T-helper 2 cell treated with Interferon-gamma antibody and Interleukin-4, amounts not matched to agents 5 μg/mL and 100 μg/mL, for 36 hours (primary cell): ENCODE results near the gene PITPNM3.

Source experiments
- DNase-seq: peaks from one replicate; pipeline ENCODE4 v3.0.0; 2021; ENCODE audit warnings: low spot score
- H3K27ac Mint-ChIP-seq: one replicate; pipeline ENCODE4 v1.8.0; 2021; ENCODE audit warnings: mild to moderate bottlenecking, mixed read lengths
- H3K27me3 Mint-ChIP-seq: one replicate; pipeline ENCODE4 v1.8.0; 2021; ENCODE audit warnings: low read depth, mixed read lengths
- H3K36me3 Mint-ChIP-seq: one replicate; pipeline ENCODE4 v1.8.0; 2021; ENCODE audit warnings: low read depth, mixed read lengths
- H3K4me1 Mint-ChIP-seq: one replicate; pipeline ENCODE4 v1.8.0; 2021; ENCODE audit warnings: low read depth, mixed read lengths
- H3K4me3 Mint-ChIP-seq: one replicate; pipeline ENCODE4 v1.8.0; 2022; ENCODE audit warnings: mild to moderate bottlenecking, moderate library complexity, mixed read lengths
- H3K9me3 Mint-ChIP-seq: one replicate; pipeline ENCODE4 v1.8.0; 2021; ENCODE audit warnings: mixed read lengths

PITPNM3 gene

GRCh38 chr17:6536566-6537065 is 19.7 kb downstream of the PITPNM3 start:
- no peaks in the 10 kb centered on the region for H3K9me3 Mint-ChIP-seq
- no peaks in the 10 kb centered on the region for H3K27me3 Mint-ChIP-seq
- no peak overlapping the region for H3K27ac Mint-ChIP-seq
- no peaks in the 10 kb centered on the region for H3K36me3 Mint-ChIP-seq
- H3K4me3 Mint-ChIP-seq = no peak overlapping the region
- DNase-seq = no peak
- no peaks in the 10 kb centered on the region for H3K4me1 Mint-ChIP-seq

- DNase-seq = no peak
- Mint-ChIP-seq H3K4me3 (no peak overlapping the region), H3K36me3 (no peaks in the 10 kb centered on the region), H3K9me3 (no peaks in the 10 kb centered on the region), H3K4me1 (no peaks in the 10 kb centered on the region), H3K27me3 (no peaks in the 10 kb centered on the region), H3K27ac (no peak overlapping the region)
These were observed 20.3 kb downstream of the PITPNM3 start for GRCh38 chr17:6536053-6536452.

GRCh38 chr17:6534846-6535514 is 21.4 kb downstream of the PITPNM3 start:
- Mint-ChIP-seq H3K27ac (no peak overlapping the region), H3K27me3 (no peaks in the 10 kb centered on the region), H3K4me3 (no peak overlapping the region), H3K36me3 (no peaks in the 10 kb centered on the region), H3K9me3 (no peaks in the 10 kb centered on the region), H3K4me1 (no peaks in the 10 kb centered on the region)
- DNase-seq = no peak

GRCh38 chr17:6532441-6532885 is 23.9 kb downstream of the PITPNM3 start:
- Mint-ChIP-seq H3K27me3 (no peaks in the 10 kb centered on the region), H3K4me1 (no peaks in the 10 kb centered on the region), H3K36me3 (no peaks in the 10 kb centered on the region), H3K27ac (no peak overlapping the region), H3K4me3 (no peak overlapping the region), H3K9me3 (no peaks in the 10 kb centered on the region)
- DNase-seq = no peak

DNA sequence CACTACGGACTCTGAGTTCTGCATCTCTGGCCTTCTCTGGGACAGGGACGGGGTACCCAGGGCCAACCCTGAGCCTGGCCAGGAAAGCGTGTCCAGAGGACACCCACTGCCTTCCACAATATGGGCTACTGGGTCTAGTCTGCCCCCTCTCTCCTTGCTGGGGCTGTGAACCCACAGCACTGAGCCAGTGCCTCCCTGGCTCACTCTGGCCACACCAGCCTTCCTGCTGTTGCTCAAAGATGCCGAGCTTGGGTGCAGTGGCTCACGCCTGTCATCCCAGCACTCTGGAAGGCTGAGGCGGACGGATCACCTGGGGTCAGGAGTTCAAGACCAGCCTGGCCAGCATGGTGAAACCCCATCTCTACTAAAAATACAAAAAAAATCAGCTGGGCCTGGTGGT is 24.8 kb downstream of the PITPNM3 start:
- Mint-ChIP-seq H3K27ac (no peak overlapping the region), H3K4me1 (no peaks in the 10 kb centered on the region), H3K27me3 (no peaks in the 10 kb centered on the region), H3K9me3 (no peaks in the 10 kb centered on the region), H3K36me3 (no peaks in the 10 kb centered on the region), H3K4me3 (no peak overlapping the region)
- no peak for DNase-seq

- Mint-ChIP-seq H3K27ac (no peak overlapping the region), H3K4me1 (no peaks in the 10 kb centered on the region), H3K27me3 (no peaks in the 10 kb centered on the region), H3K9me3 (no peaks in the 10 kb centered on the region), H3K36me3 (no peaks in the 10 kb centered on the region), H3K4me3 (no peak overlapping the region)
- no peak for DNase-seq
These were observed 25.9 kb downstream of the PITPNM3 start for GRCh38 chr17:6530324-6530920.

DNA sequence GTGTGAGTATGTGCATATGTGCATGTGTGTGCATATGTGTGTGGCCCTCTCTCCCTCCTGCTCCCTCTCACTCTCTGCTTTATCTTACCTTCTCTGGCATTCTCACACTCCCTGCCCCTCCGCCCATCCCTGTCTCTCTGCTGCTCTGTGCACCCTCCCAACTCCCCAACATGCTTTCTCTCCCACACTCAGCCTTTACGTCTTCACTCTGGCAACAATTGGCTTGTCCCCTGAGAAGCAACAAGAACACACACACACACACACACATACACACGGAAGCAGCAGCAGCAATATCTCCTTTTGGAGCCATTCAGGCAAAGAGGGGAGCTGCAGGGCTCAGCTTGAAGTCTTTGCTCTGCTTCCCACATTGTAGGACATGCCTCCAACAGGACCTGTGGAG is 27.8 kb downstream of the PITPNM3 start:
- Mint-ChIP-seq H3K27me3 (no peaks in the 10 kb centered on the region), H3K4me1 (no peaks in the 10 kb centered on the region), H3K9me3 (no peaks in the 10 kb centered on the region), H3K36me3 (no peaks in the 10 kb centered on the region), H3K27ac (no peak overlapping the region), H3K4me3 (no peak overlapping the region)
- no peak for DNase-seq

- H3K4me3 Mint-ChIP-seq = no peak overlapping the region
- H3K4me1 Mint-ChIP-seq = no peaks in the 10 kb centered on the region
- H3K27ac Mint-ChIP-seq = no peak overlapping the region
- H3K27me3 Mint-ChIP-seq = no peaks in the 10 kb centered on the region
- no peaks in the 10 kb centered on the region for H3K9me3 Mint-ChIP-seq
- no peaks in the 10 kb centered on the region for H3K36me3 Mint-ChIP-seq
- DNase-seq = no peak
These were observed 29.8 kb downstream of the PITPNM3 start for GRCh38 chr17:6526362-6527152.

DNA sequence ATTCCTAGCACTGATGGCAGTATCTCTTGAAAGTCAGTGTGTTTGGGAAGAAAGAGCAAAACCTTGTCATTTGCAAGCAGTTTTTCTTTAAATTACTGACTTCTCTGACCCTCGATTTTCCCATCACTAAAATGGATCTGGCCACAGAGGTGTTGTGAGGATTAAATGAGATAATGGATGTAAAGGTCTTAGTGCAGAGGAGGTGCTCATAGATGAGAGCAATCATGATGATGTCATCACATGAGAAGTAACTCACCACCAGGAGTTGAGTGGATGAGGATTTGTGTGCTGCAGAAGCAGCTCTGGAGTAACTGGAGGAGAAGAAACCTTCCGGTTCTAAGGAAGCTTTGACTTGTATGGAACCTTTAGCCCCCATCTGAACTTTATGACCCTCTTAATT is 30.6 kb downstream of the PITPNM3 start:
- Mint-ChIP-seq H3K9me3 (no peaks in the 10 kb centered on the region), H3K4me3 (no peak overlapping the region), H3K27ac (no peak overlapping the region), H3K4me1 (no peaks in the 10 kb centered on the region), H3K36me3 (no peaks in the 10 kb centered on the region), H3K27me3 (no peaks in the 10 kb centered on the region)
- no peak for DNase-seq

- Mint-ChIP-seq H3K36me3 (no peaks in the 10 kb centered on the region), H3K4me1 (no peaks in the 10 kb centered on the region), H3K27ac (no peak overlapping the region), H3K4me3 (no peak overlapping the region), H3K9me3 (no peaks in the 10 kb centered on the region), H3K27me3 (no peaks in the 10 kb centered on the region)
- DNase-seq = no peak
These were observed 31.2 kb downstream of the PITPNM3 start for GRCh38 chr17:6525141-6525540.

- H3K27me3 Mint-ChIP-seq = no peaks in the 10 kb centered on the region
- no peaks in the 10 kb centered on the region for H3K36me3 Mint-ChIP-seq
- no peak overlapping the region for H3K27ac Mint-ChIP-seq
- DNase-seq = no peak
- no peaks in the 10 kb centered on the region for H3K9me3 Mint-ChIP-seq
- H3K4me1 Mint-ChIP-seq = no peaks in the 10 kb centered on the region
- no peak overlapping the region for H3K4me3 Mint-ChIP-seq
These were observed 31.8 kb downstream of the PITPNM3 start for GRCh38 chr17:6524520-6524919.

GRCh38 chr17:6523809-6524355 is 32.5 kb downstream of the PITPNM3 start:
- no peaks in the 10 kb centered on the region for H3K4me1 Mint-ChIP-seq
- no peaks in the 10 kb centered on the region for H3K9me3 Mint-ChIP-seq
- no peak overlapping the region for H3K27ac Mint-ChIP-seq
- H3K4me3 Mint-ChIP-seq = no peak overlapping the region
- no peaks in the 10 kb centered on the region for H3K27me3 Mint-ChIP-seq
- DNase-seq = no peak
- H3K36me3 Mint-ChIP-seq = no peaks in the 10 kb centered on the region

GRCh38 chr17:6523330-6523729 is 33.0 kb downstream of the PITPNM3 start:
- no peaks in the 10 kb centered on the region for H3K9me3 Mint-ChIP-seq
- H3K27ac Mint-ChIP-seq = no peak overlapping the region
- H3K4me3 Mint-ChIP-seq = no peak overlapping the region
- no peaks in the 10 kb centered on the region for H3K27me3 Mint-ChIP-seq
- DNase-seq = no peak
- H3K4me1 Mint-ChIP-seq = no peaks in the 10 kb centered on the region
- H3K36me3 Mint-ChIP-seq = no peaks in the 10 kb centered on the region

DNA sequence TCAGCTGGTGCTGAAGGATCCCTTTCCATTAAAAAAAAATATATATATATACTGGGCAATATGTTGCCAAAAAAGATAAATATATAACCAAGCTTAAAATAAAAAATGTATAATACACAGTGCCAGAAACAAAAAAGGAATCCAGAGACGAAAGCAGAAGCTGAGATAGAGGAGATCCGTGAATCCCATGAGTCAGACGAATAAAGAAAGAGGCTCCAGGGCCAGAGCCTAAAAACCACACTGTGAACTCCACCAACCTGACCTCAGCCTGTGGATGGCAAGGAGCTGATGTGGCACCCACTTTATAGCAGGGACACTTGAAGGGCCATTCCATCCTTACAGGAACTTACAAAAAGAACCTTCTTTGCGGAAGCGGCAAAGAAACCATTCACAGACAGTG is 34.8 kb downstream of the PITPNM3 start:
- H3K4me1 Mint-ChIP-seq = no peaks in the 10 kb centered on the region
- peaks cover 2% of the 10 kb centered on the region for H3K27me3 Mint-ChIP-seq

More for the DNA sequence above, 34.8 kb downstream of the PITPNM3 start:
- H3K27ac Mint-ChIP-seq = no peak overlapping the region
- H3K4me3 Mint-ChIP-seq = no peak overlapping the region
- no peak for DNase-seq
- H3K36me3 Mint-ChIP-seq = no peaks in the 10 kb centered on the region
- no peaks in the 10 kb centered on the region for H3K9me3 Mint-ChIP-seq
